IMR-90 (cell line): ENCODE data around the gene BRAF. TPM values are rescaled to one million over a fixed set of nuclear protein-coding genes. Genes with fewer than 3 reads are reported as not detected.
"Not testable (repeated sequence)": the region's sequence is repeated elsewhere in the genome, so short reads cannot be mapped to it uniquely, and the experiment has no call there.

ENCODE experiments used
- ATAC-seq: fragments of 200-7000 bp; cut with Tn5 transposase; 2 replicates; pipeline ENCODE4 v1.9.1; 2020; ENCODE audit warnings: low read depth, mild to moderate bottlenecking, moderate library complexity
- BruUV-seq: library from RNA; stranded (reverse); fragments of 400-500 nt; replicated peaks from 2 replicates; lab custom pipeline; 2021; lab: Mats Ljungman, UMichigan
- CTCF ChIA-PET: fragments of 300-600 bp; formaldehyde crosslinking; extraction: SDS; loops from one replicate; lab custom pipeline; 2021; ENCODE audit warnings: antibody characterized with exemption; lab: Yijun Ruan, JAX
- POLR2A ChIA-PET: fragments of 300-600 bp; sonication (Branson Sonifier 250); formaldehyde crosslinking; loops from one replicate; lab custom pipeline; 2022; ENCODE audit warnings: antibody characterized with exemption; ENCODE audit not compliant: unreplicated experiment; lab: Charles Lee
- DNase-seq: peaks from one replicate; pipeline ENCODE4 v3.0.0; 2013
- H2AFZ ChIP-seq: replicated peaks from 2 replicates; pipeline ENCODE3; 2013; ENCODE audit warnings: low read length, mild to moderate bottlenecking; ENCODE audit not compliant: poor library complexity
- H2AK5ac ChIP-seq: 2 replicates; pipeline ENCODE4 v1.6.1; 2013; ENCODE audit warnings: low read depth, low read length, inconsistent platforms
- H2AK9ac ChIP-seq: replicated peaks from 2 replicates; pipeline ENCODE3; 2013; ENCODE audit warnings: mild to moderate bottlenecking, low read depth, low read length, moderate library complexity; ENCODE audit not compliant: poor library complexity
- H2BK120ac ChIP-seq: 2 replicates; pipeline ENCODE4 v1.6.1; 2013; ENCODE audit warnings: low read depth, low read length, inconsistent platforms
- H2BK15ac ChIP-seq: 3 replicates; pipeline ENCODE4 v1.6.1; 2013; ENCODE audit warnings: low read depth, low read length, inconsistent platforms
- H2BK20ac ChIP-seq: 2 replicates; pipeline ENCODE4 v1.6.1; 2013; ENCODE audit warnings: low read depth, mild to moderate bottlenecking, inconsistent platforms, low read length, moderate library complexity
- H2BK5ac ChIP-seq: 2 replicates; pipeline ENCODE4 v1.6.1; 2013; ENCODE audit warnings: mild to moderate bottlenecking, low read depth, low read length, inconsistent platforms; ENCODE audit not compliant: poor library complexity, severe bottlenecking
- H3K14ac ChIP-seq: replicated peaks from 2 replicates; pipeline ENCODE4 v1.6.1; 2013; ENCODE audit warnings: low read depth, low read length, inconsistent platforms
- H3K18ac ChIP-seq: 2 replicates; pipeline ENCODE4 v1.6.1; 2013; ENCODE audit warnings: low read depth, low read length, control low read depth
- H3K23ac ChIP-seq: 2 replicates; pipeline ENCODE4 v1.6.1; 2013; ENCODE audit warnings: low read depth, low read length, inconsistent platforms
- H3K27ac ChIP-seq: 2 replicates; pipeline ENCODE4 v1.5.1; 2013; ENCODE audit warnings: mild to moderate bottlenecking, control low read depth, low read length; ENCODE audit not compliant: insufficient read depth
- H3K27me3 ChIP-seq: 2 replicates; pipeline ENCODE4 v1.6.1; 2013; ENCODE audit warnings: low read length; ENCODE audit not compliant: control insufficient read depth, insufficient read depth
- H3K36me3 ChIP-seq: 2 replicates; pipeline ENCODE4 v1.6.1; 2013; ENCODE audit warnings: low read length, mixed read lengths; ENCODE audit not compliant: control insufficient read depth, insufficient read depth
- H3K4ac ChIP-seq: 2 replicates; pipeline ENCODE4 v1.6.1; 2013; ENCODE audit warnings: low read depth, low read length, inconsistent platforms
- H3K4me1 ChIP-seq: 2 replicates; pipeline ENCODE4 v1.6.1; 2013; ENCODE audit warnings: low read length, mixed read lengths; ENCODE audit not compliant: control insufficient read depth, insufficient read depth
- H3K4me2 ChIP-seq: 2 replicates; pipeline ENCODE4 v1.6.1; 2013; ENCODE audit warnings: low read depth, mild to moderate bottlenecking, control low read depth, low read length, moderate library complexity
- H3K4me3 ChIP-seq: 2 replicates; pipeline ENCODE4 v1.5.1; 2013; ENCODE audit warnings: low read depth, mild to moderate bottlenecking, control low read depth, low read length, moderate library complexity; ENCODE audit not compliant: insufficient read depth
- H3K56ac ChIP-seq: 2 replicates; pipeline ENCODE4 v1.6.1; 2013; ENCODE audit warnings: low read length, inconsistent platforms; ENCODE audit not compliant: insufficient read depth; ENCODE audit errors: extremely low read depth
- H3K79me1 ChIP-seq, 2 experiments: 2 replicates each; pipeline ENCODE4 v1.6.1; 2013; ENCODE audit warnings: low read length in 2 of 2, inconsistent platforms in 1 of 2, low read depth in 1 of 2
- H3K9ac ChIP-seq: 2 replicates; pipeline ENCODE4 v1.6.1; 2013; ENCODE audit warnings: low read depth, low read length, control low read depth
- H3K9me1 ChIP-seq: 2 replicates; pipeline ENCODE4 v1.6.1; 2013; ENCODE audit warnings: low read length, inconsistent platforms; ENCODE audit not compliant: insufficient read depth
- H3K9me3 ChIP-seq: 2 replicates; pipeline ENCODE4 v1.6.1; 2013; ENCODE audit warnings: low read length; ENCODE audit not compliant: control insufficient read depth, insufficient read depth
- H4K20me1 ChIP-seq: 2 replicates; pipeline ENCODE4 v1.6.1; 2013; ENCODE audit warnings: low read length, inconsistent platforms; ENCODE audit not compliant: insufficient read depth
- H4K5ac ChIP-seq: 2 replicates; pipeline ENCODE4 v1.6.1; 2013; ENCODE audit warnings: mild to moderate bottlenecking, low read depth, low read length, control low read depth
- H4K8ac ChIP-seq, 2 experiments: 2 replicates each; pipeline ENCODE4 v1.6.1; 2013; ENCODE audit warnings: low read depth in 2 of 2, low read length in 2 of 2, control low read depth in 1 of 2, inconsistent platforms in 1 of 2
- H4K91ac ChIP-seq: 2 replicates; pipeline ENCODE4 v1.6.1; 2013; ENCODE audit warnings: low read depth, low read length, inconsistent platforms; ENCODE audit not compliant: insufficient read depth
- NFE2L2 ChIP-seq: fragments of 150-350 bp; IDR thresholded peaks from 2 replicates; pipeline ENCODE4 v1.6.1; 2016; ENCODE audit warnings: low read depth, mild to moderate bottlenecking, low read length
- RAD21 ChIP-seq: IDR thresholded peaks from 2 replicates; pipeline ENCODE4 v1.6.1; 2012; ENCODE audit warnings: low read length, improper control_type of control experiment
- RFX5 ChIP-seq: IDR thresholded peaks from 2 replicates; pipeline ENCODE4 v1.8.0; 2012; ENCODE audit warnings: low read depth, mild to moderate bottlenecking, low read length, moderate library complexity
- WGBS, 2 experiments: methylation state at CpG; one replicate each; pipeline versions ENCODE4 v1.1.5 to v1.1.7; 2013; ENCODE audit warnings: missing lambda C conversion rate in 2 of 2; ENCODE audit not compliant: insufficient read length in 1 of 2; ENCODE audit errors: extremely low coverage in 2 of 2; 5-methylcytosine and 5-hydroxymethylcytosine counted together
- dilution Hi-C: fragments of 300-500 bp; cut with HindIII; formaldehyde crosslinking; loops from one replicate; pipeline ENCODE4 v1.14.3; 2018; ENCODE audit warnings: low sequenced_read_pairs; ENCODE audit not compliant: unreplicated experiment
- in situ Hi-C: fragments of 300-500 bp; cut with MboI; formaldehyde crosslinking; loops from 3 replicates; pipeline ENCODE4 v1.14.3; 2019; ENCODE audit warnings: low sequenced_read_pairs, inconsistent platforms, mixed read lengths
- intact Hi-C: fragments of 100-400 bp; cut with micrococcal nuclease; formaldehyde crosslinking; loops from 2 replicates; pipeline ENCODE4 v1.10.0; 2022
- polyA plus RNA-seq, 3 experiments: library from polyadenylated mRNA; depleted of rRNA; stranded (reverse); fragments of >200 nt; gene quantifications; 2 replicates each; pipeline ENCODE4 v1.2.3, GENCODE V29; 2012; ENCODE audit warnings: low replicate concordance in 1 of 3
- total RNA-seq: library from RNA; depleted of rRNA; stranded (reverse); fragments of >200 nt; gene quantifications from 2 replicates; pipeline ENCODE4 v1.2.3, GENCODE V29; 2012

The BRAF gene
- total and polyA plus RNA-seq, 2 of the 4 experiments (the other 2 are of a cell fraction), result 5.7 to 12.9 TPM

DNA sequence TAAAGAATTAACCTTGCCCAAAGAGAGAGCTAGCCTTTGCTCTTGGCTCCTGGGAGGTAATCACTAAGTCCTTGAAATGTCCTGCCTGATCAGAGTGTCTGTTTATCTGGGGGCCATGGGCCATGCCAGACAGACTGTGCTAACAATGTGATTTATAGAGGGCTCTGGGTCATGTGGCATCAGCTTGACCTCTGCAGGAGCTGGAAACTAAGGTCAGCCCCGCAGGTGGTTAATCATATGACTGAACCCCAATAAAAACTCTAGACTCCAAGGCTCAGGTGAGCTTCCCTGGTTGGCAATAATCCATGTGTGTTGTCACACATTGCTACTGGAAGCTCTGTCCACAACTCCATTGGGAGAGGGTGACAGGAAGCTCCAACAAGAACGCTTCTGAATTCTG is 180.7 kb downstream of the BRAF start:
- no peak for ATAC-seq
- Histone ChIP-seq H2AK5ac (no peak overlapping the region), H3K9ac (no peak overlapping the region), H3K36me3 (peaks cover 5% of the 10 kb centered on the region), H3K79me1 (no peaks in the 10 kb centered on the region), H3K14ac (no peak overlapping the region), H3K9me1 (no peaks in the 10 kb centered on the region), H2BK5ac (no peak overlapping the region), H3K4ac (no peak overlapping the region), H2AFZ (no peak overlapping the region), H3K9me3 (no peaks in the 10 kb centered on the region), H3K4me2 (no peak overlapping the region), H3K27me3 (no peaks in the 10 kb centered on the region), H2AK9ac (no peak overlapping the region), H3K18ac (no peak overlapping the region), H3K23ac (no peak overlapping the region), H2BK20ac (no peak overlapping the region), H3K4me3 (no peak overlapping the region), H4K91ac (no peak overlapping the region), H3K56ac (no peak overlapping the region), H4K8ac (no peak overlapping the region), H3K4me1 (no peaks in the 10 kb centered on the region), H2BK120ac (no peak overlapping the region), H2BK15ac (no peak overlapping the region), H4K5ac (no peak overlapping the region), H4K20me1 (no peaks in the 10 kb centered on the region), H3K27ac (no peak overlapping the region)
- DNase-seq, result no peak
- TF ChIP-seq RAD21, result no peak
- no peak for TF ChIP-seq NFE2L2
- no peak for TF ChIP-seq RFX5
- BruUV-seq, result no TSS peak
- WGBS, 2 experiments, result no CpG with 5 or more reads among the region's 2 CpGs
- in situ Hi-C loops (no loop called here), intact Hi-C loops (no loop called here), dilution Hi-C loops (no loop called here)
- ChIA-PET POLR2A (no interaction called here), CTCF (no interaction called here)

DNA sequence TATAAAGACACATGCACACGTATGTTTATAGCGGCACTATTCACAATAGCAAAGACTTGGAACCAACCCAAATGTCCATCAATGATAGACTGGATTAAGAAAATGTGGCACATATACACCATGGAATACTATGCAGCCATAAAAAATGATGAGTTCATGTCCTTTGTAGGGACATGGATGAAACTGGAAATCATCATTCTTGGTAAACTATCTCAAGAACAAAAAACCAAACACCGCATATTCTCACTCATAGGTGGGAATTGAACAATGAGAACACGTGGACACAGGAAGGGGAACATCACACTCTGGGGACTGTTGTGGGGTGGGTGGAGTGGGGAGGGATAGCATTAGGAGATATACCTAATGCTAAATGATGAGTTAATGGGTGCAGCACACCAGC is 181.5 kb downstream of the BRAF start:
- H3K79me1 ChIP-seq, H3K9me1 ChIP-seq, H4K8ac ChIP-seq, H3K27me3 ChIP-seq, CTCF ChIA-PET, H3K4ac ChIP-seq, DNase-seq, dilution Hi-C loops, intact Hi-C loops, H3K56ac ChIP-seq, H2BK15ac ChIP-seq, in situ Hi-C loops, H3K4me1 ChIP-seq, H3K23ac ChIP-seq, H3K27ac ChIP-seq, H2BK20ac ChIP-seq, ATAC-seq, H4K20me1 ChIP-seq, H3K9ac ChIP-seq, H2BK5ac ChIP-seq, H2BK120ac ChIP-seq, H2AK5ac ChIP-seq, H3K9me3 ChIP-seq, H3K4me3 ChIP-seq, H4K5ac ChIP-seq, H2AFZ ChIP-seq, H2AK9ac ChIP-seq, H3K18ac ChIP-seq, H4K91ac ChIP-seq, H3K36me3 ChIP-seq, BruUV-seq, H3K14ac ChIP-seq, POLR2A ChIA-PET, H3K4me2 ChIP-seq: not testable (repeated sequence)
- no CpG with 5 or more reads among the region's 4 CpGs for WGBS, 2 experiments
